Measurements from ENCODE around the gene PGA4.
"Not testable (repeated sequence)": the region's sequence is repeated elsewhere in the genome, so short reads cannot be mapped to it uniquely, and the experiment has no call there.

PGA4 gene

GRCh38 chr11:61222047-61222446, at the start of gene PGA4:
PGA4 (plus strand) TSS chr11:61222347; CDS start chr11:61222401, 54 bp downstream.
- not testable (repeated sequence) for DNase-seq

DNA sequence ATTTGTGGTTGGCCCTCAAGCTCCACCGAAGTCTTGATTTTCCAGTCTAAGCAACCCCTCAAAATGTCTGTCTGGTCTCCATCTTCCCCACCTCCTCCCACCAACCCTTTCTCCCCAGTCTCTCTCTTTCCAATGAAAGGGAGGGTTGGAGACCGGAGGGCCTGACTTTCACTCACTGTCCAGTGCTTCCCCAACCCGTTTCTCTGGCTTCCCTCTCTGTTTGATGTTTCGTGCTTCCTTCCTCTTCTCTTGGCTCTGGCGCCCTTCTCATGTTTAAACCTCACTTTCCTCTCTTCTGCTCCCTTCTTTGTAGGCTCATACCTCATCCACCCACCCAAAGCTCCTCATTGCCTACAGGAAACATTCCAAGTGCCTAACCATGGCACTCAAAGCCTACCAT, 49.8 kb upstream of the PGA4 start:
- no peak for DNase-seq

DNA sequence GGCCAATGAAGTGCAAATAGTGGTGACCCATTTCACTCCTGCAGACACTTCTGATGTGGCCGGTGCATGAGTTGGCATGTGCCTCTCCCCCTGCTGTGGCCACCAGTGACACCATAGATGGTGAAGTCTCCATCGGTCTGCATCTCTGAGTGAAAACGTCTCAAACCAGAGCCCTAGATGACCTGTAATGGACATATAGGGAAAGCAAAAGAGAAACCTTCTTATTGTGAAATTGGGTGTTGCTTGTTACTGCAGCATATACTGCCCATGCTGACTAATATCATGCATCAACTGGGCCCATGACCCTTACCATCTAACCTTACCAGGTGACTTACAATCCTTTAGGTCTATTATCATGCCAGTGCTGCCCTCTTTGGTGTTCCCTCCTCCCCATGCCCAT, 49.3 kb upstream of the PGA4 start:
- DNase-seq = no peak

- no peak for DNase-seq
Measured at GRCh38 chr11:61173456-61173855, 48.7 kb upstream of the PGA4 start.

DNA sequence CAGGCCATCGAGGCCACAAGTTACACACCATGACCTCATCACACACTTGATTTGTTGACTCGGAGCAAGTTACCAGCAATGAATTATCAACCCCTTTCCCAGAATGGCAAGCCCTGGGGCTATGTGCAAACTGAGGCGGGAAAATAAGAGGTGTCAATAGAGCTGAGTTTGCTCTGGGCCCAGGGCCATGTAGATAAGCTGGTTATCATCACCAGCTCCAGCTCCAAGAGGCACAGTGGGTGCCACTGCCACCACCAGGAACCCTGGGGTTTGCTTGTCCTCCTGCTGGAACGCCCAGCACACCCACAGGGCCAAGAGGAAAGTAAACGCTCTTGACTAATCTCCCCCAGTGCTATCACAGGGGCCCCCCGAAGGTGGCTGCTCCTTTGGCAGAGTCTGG, 47.9 kb upstream of the PGA4 start:
- no peak for DNase-seq

- no peak for DNase-seq
Measured at GRCh38 chr11:61174949-61175348, 47.2 kb upstream of the PGA4 start.

- DNase-seq = no peak
Measured at GRCh38 chr11:61176446-61176845, 45.7 kb upstream of the PGA4 start.

- DNase-seq = not testable (repeated sequence)
Measured at GRCh38 chr11:61180205-61180604, 41.9 kb upstream of the PGA4 start.

DNA sequence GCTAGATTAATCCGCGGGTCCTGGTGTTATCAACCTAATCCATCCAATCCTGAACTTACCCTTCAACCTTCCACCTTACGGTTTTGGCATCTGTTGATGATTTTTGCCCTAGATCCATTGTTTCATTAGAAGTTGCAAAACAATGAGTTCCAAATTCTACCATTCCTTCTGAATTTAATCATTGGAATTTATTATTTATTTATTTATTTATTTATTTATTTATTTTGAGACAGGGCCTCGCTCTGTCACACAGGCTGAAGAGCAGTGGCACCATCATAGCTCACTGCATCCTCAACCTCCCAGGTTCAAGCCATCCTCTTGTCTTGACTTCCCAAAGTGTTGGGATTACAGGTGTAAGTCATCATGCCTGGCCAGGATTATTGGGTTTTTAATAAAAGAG, 40.7 kb upstream of the PGA4 start:
- DNase-seq = no peak

GRCh38 chr11:61183645-61184044, 38.5 kb upstream of the PGA4 start:
- no peak for DNase-seq

DNA sequence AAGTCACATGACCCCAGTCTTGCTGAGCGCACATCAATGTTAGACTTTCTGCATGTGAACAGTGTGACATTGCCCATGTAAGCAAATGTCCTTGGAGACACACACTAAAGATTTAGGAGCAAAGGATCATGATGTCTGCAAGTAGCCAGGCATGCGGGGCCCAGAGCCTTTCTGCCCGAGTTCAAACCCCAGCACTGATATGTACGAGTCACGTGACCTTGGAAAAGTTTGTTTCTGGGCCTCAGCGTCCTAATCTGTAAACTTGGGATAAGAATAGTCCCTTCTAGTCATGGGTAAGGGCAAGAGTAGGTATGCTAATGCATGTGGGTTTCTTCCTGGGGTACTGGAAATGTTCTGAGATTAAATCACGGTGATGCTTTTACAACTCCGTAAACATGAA, 35.6 kb upstream of the PGA4 start:
- no peak for DNase-seq

GRCh38 chr11:61187505-61188130, 34.5 kb upstream of the PGA4 start:
- DNase-seq = peak; percentile 68

GRCh38 chr11:61189933-61190332, 32.2 kb upstream of the PGA4 start:
- no peak for DNase-seq

DNA sequence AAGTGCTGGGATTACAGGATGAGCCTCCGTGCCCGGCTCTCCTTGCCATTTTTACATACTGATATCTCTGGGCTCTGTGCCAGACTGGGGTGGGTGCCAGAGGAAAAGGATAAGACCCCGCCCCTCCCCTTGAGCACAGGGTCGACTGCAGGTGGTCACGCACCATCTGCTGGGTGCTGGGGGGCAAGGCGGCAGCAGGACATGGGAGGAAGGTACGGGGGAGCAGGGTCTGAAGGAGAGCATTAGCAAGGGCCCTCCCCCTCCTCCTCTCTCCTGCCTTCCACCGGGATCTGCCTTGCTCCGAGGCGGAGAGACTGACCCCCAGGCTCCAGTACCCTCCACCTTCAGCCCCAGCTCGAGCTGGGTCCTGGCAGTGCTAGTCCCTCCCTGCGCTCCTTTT, 28.6 kb upstream of the PGA4 start:
- DNase-seq = no peak

- DNase-seq = no peak
Measured at GRCh38 chr11:61194169-61194671, 27.9 kb upstream of the PGA4 start.

- no peak for DNase-seq
Measured at GRCh38 chr11:61194981-61195695, 27.0 kb upstream of the PGA4 start.

- DNase-seq = no peak
Measured at GRCh38 chr11:61195719-61196118, 26.4 kb upstream of the PGA4 start.

- no peak for DNase-seq
Measured at GRCh38 chr11:61198361-61198760, 23.8 kb upstream of the PGA4 start.

GRCh38 chr11:61198948-61199523, 23.1 kb upstream of the PGA4 start:
- no peak for DNase-seq

DNA sequence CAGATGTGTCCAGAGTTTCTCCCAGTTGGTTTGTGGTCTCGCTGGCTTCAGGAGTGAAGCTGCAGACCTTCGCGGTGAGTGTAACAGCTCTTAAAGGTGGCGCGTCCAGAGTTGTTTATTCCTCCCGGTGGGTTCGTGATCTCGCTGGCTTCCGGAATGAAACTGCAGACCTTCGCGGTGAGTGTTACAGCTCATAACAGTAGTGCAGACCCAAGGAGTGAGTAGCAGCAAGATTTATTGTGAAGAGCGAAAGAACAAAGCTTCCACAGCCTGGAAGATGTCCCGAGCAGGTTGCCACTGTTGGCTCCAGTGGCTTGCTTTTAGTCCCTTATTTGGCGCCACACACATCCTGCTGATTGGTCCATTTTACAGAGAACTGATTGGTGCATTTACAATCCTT, 20.7 kb upstream of the PGA4 start:
- no peak for DNase-seq

DNA sequence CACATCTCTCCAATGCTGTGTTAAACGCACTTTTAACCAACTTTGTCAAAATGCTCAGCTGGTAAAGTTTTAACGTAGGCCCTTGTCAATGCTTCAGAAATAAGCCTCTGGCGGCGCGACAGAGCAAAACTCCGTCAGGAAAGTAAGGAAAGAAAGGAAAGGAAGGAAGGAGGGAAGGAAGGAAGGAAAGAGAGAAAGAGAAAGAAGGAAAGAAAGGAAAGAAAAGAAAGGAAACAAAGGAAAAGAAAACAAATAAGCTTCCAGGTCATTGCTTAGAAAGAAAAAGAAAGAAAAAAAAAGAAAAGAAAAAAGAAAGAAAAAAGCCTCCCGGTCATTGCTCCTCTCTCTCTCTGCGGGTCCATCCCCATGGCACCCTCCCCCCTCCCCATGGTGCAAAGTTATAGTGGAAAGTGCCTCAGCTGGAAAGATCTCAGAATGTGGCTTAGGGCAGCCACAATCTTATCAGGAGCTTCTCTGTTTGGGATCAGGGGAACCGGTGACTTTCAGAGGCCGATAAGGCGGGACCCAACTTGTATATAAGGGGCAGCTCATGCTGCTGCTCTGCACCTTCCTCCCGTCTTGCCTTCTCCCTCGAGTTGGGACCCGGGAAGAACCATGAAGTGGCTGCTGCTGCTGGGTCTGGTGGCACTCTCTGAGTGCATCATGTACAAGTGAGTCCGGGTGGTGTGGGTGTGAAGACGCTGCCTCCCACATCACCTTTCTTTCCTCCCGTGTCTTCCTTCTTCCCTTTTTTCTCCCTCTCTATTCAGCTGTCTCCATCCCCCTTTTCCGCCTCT, 19.0 kb upstream of the PGA4 start, which contains the start of gene PGA3:
PGA3 (plus strand) TSS at position 566 of the 797 bp plus-strand sequence; CDS start at position 616, 50 bp downstream.
- not testable (repeated sequence) for DNase-seq

GRCh38 chr11:61203873-61204272, 18.3 kb upstream of the PGA4 start:
- DNase-seq = not testable (repeated sequence)

DNA sequence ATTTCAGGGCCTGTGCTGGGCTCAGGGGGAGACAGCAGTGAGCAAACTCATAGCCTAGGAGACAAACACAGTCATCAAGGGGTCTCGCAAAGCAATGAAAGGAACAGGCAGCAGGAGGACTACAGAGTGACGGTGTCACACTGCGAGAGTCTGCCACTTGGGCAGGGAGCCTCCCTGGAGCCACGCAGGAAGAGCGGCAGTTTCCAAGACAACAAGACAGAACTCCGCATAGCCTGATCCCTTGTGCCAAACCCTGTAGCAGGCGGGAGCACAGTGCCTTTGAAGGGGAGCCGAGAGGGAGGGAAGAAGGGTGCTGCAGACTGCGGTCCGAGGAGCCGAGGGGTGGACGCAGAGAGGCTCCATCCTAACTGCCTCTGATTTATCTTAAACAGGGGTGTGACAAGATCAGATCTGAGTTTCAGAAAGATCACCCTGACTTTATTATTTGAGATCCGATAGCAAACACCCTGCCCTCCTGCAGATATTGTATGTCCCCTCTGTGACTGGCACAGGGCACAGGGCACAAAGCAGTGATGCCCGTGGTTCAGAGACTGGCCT, 17.6 kb upstream of the PGA4 start:
- not testable (repeated sequence) for DNase-seq
